ENCODE data around the gene GNL1.
"Not testable (repeated sequence)": the region's sequence is repeated elsewhere in the genome, so short reads cannot be mapped to it uniquely, and the experiment has no call there.

DNA sequence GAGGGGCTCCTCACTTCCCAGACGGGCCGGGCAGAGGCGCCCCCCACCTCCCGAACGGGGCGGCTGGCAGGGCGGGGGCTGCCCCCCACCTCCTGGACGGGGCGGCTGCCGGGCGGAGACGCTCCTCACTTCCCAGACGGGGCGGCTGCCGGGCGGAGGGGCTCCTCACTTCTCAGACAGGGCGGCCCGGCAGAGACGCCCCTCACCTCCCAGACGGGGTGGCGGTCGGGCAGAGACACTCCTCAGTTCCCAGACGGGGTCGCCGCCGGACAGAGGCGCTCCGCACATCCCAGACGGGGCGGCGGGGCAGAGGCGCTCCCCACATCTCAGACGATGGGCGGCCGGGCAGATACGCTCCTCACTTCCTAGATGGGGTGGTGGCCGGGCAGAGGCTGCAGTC is 57.6 kb downstream of the GNL1 start:
- not testable (repeated sequence) for TF ChIP-seq CTCF (tag by site-specific recombination; IDR thresholded peaks at IDR 0.05); ZNF777 (tag by site-specific recombination; IDR thresholded peaks at IDR 0.05; ENCODE audit: borderline replicate concordance); ZNF513 (tag by site-specific recombination; IDR thresholded peaks at IDR 0.05); YY1 (tag by site-specific recombination; IDR thresholded peaks at IDR 0.05); ZNF549 (tag by site-specific recombination; IDR thresholded peaks at IDR 0.05); SP2 (tag by site-specific recombination; IDR thresholded peaks at IDR 0.05); ZNF571 (tag by site-specific recombination; IDR thresholded peaks at IDR 0.05); MZF1 (tag by site-specific recombination; IDR thresholded peaks at IDR 0.05; ENCODE audit: borderline replicate concordance); ZNF704 (tag by site-specific recombination; IDR thresholded peaks at IDR 0.05); ZNF280D (tag by site-specific recombination; IDR thresholded peaks at IDR 0.05)
- TF ChIP-seq, protein P1, sequence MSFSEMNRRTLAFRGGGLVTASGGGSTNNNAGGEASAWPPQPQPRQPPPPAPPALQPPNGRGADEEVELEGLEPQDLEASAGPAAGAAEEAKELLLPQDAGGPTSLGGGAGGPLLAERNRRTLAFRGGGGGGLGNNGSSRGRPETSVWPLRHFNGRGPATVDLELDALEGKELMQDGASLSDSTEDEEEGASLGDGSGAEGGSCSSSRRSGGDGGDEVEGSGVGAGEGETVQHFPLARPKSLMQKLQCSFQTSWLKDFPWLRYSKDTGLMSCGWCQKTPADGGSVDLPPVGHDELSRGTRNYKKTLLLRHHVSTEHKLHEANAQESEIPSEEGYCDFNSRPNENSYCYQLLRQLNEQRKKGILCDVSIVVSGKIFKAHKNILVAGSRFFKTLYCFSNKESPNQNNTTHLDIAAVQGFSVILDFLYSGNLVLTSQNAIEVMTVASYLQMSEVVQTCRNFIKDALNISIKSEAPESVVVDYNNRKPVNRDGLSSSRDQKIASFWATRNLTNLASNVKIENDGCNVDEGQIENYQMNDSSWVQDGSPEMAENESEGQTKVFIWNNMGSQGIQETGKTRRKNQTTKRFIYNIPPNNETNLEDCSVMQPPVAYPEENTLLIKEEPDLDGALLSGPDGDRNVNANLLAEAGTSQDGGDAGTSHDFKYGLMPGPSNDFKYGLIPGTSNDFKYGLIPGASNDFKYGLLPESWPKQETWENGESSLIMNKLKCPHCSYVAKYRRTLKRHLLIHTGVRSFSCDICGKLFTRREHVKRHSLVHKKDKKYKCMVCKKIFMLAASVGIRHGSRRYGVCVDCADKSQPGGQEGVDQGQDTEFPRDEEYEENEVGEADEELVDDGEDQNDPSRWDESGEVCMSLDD (tag by site-specific recombination; IDR thresholded peaks at IDR 0.05) = not testable (repeated sequence)

All from HEK293 (cell line).